Renal cortical epithelial cell (primary cell): ENCODE measurements around the gene STAT5A. TPM values are rescaled to one million over a fixed set of nuclear protein-coding genes. Genes with fewer than 3 reads are reported as not detected.

Experiments
- DNase-seq: peaks from one replicate; pipeline ENCODE4 v3.0.0-alpha.2; 2011; ENCODE audit warnings: low read depth
- total RNA-seq: library from RNA; depleted of rRNA; stranded (reverse); fragments of >200 nt; gene quantifications from 2 replicates; pipeline ENCODE4 v1.2.3, GENCODE V29; 2014

The STAT5A gene
- total RNA-seq, 1 donor from 2014 or later, result 12.2 TPM

- DNase-seq, result no peak
Observed at GRCh38 chr17:42268236-42268635, 20.1 kb upstream of the STAT5A start.

- no peak for DNase-seq
Observed at GRCh38 chr17:42270170-42270535, 18.1 kb upstream of the STAT5A start.

- DNase-seq, result no peak
Observed at GRCh38 chr17:42270596-42270995, 17.7 kb upstream of the STAT5A start.

- no peak for DNase-seq
Observed at GRCh38 chr17:42271006-42271778, 17.1 kb upstream of the STAT5A start.

GRCh38 chr17:42271779-42272035, 16.6 kb upstream of the STAT5A start:
- DNase-seq, result no peak

- DNase-seq, result no peak
Observed at GRCh38 chr17:42272162-42272907, 16.0 kb upstream of the STAT5A start.

GRCh38 chr17:42273474-42274252, 14.6 kb upstream of the STAT5A start:
- no peak for DNase-seq

GRCh38 chr17:42274253-42274542, 14.1 kb upstream of the STAT5A start:
- DNase-seq, result no peak

- DNase-seq, result no peak
Observed at GRCh38 chr17:42274812-42275526, 13.3 kb upstream of the STAT5A start.

GRCh38 chr17:42275527-42276358, 12.6 kb upstream of the STAT5A start:
- no peak for DNase-seq

GRCh38 chr17:42276359-42276608, 12.0 kb upstream of the STAT5A start, which contains the start of gene STAT5B:
TSS of gene STAT5B (minus strand) at chr17:42276391. CDS start at chr17:42232127, 44,264 bp downstream.
- DNase-seq, result no peak

GRCh38 chr17:42276609-42277341, 11.5 kb upstream of the STAT5A start:
- peak; percentile 78 for DNase-seq

GRCh38 chr17:42277342-42277712, 11.0 kb upstream of the STAT5A start:
- DNase-seq, result no peak

- DNase-seq, result no peak
Observed at GRCh38 chr17:42279776-42280630, 8.3 kb upstream of the STAT5A start.

- DNase-seq, result no peak
Observed at GRCh38 chr17:42281571-42282096, 6.7 kb upstream of the STAT5A start.

GRCh38 chr17:42282478-42283080, 5.7 kb upstream of the STAT5A start:
- DNase-seq, result no peak

GRCh38 chr17:42283241-42284023, 4.9 kb upstream of the STAT5A start:
- DNase-seq, result no peak

- no peak for DNase-seq
Observed at GRCh38 chr17:42284024-42284369, 4.3 kb upstream of the STAT5A start.

- no peak for DNase-seq
Observed at GRCh38 chr17:42284566-42284965, 3.7 kb upstream of the STAT5A start.
